ENCODE results near the gene TNIP1.

DNA sequence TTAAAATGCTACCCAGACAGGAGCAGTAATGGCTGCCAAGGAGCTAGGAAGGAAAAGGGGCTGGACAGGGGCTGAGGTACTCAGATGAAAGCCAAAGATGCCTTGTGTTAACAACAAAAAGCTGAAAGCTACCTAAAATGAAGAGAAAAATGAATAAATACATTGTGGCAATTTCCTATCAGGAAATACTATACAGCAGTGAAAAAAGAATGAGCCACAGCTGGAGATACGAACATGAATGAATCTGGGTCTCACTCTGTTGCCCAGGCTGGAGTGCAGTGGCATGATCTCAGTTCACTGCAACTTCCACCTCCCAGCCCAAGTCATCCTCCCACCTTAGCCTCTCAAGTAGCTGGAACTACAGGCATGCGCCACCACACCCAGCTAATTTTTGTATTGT lies 6.3 kb downstream of the TNIP1 start:
- no peak for TF ChIP-seq POLR2A (IDR thresholded peaks at IDR 0.05; ENCODE audit: low read depth, low read length)
- TF ChIP-seq POLR2AphosphoS5 (IDR thresholded peaks at IDR 0.05; ENCODE audit: low read depth, low read length): no peak
- TF ChIP-seq SPI1 (IDR thresholded peaks at IDR 0.05; ENCODE audit: low read depth, low read length): no peak

Measured in GM12891 (cell line).